SW480 (cell line): ENCODE data around the gene PRKAR1B.
"Not testable (repeated sequence)": the region's sequence is repeated elsewhere in the genome, so short reads cannot be mapped to it uniquely, and the experiment has no call there.

Experiments
- DNase-seq: peaks from one replicate; pipeline ENCODE4 v3.0.0-alpha.2; 2016; ENCODE audit warnings: low spot score

PRKAR1B gene

GRCh38 chr7:666454-667292 lies 60.4 kb downstream of the PRKAR1B start:
- no peak for DNase-seq

- DNase-seq, result no peak
Observed at GRCh38 chr7:665736-666453, 61.2 kb downstream of the PRKAR1B start.

- no peak for DNase-seq
Observed at GRCh38 chr7:664997-665735, 61.9 kb downstream of the PRKAR1B start.

- DNase-seq, result no peak
Observed at GRCh38 chr7:664402-664775, 62.7 kb downstream of the PRKAR1B start.

GRCh38 chr7:662576-662975 lies 64.5 kb downstream of the PRKAR1B start:
- no peak for DNase-seq

- no peak for DNase-seq
Observed at GRCh38 chr7:659996-660395, 67.1 kb downstream of the PRKAR1B start.

- DNase-seq, result no peak
Observed at GRCh38 chr7:659306-659847, 67.7 kb downstream of the PRKAR1B start.

- no peak for DNase-seq
Observed at GRCh38 chr7:657565-658119, 69.4 kb downstream of the PRKAR1B start.

- DNase-seq, result not testable (repeated sequence)
Observed at GRCh38 chr7:657010-657409, 70.1 kb downstream of the PRKAR1B start.

- DNase-seq, result no peak
Observed at GRCh38 chr7:655758-656157, 71.3 kb downstream of the PRKAR1B start.

GRCh38 chr7:653829-654764 lies 73.0 kb downstream of the PRKAR1B start:
- no peak for DNase-seq

- DNase-seq, result no peak
Observed at GRCh38 chr7:652881-653280, 74.2 kb downstream of the PRKAR1B start.

- not testable (repeated sequence) for DNase-seq
Observed at GRCh38 chr7:652167-652566, 74.9 kb downstream of the PRKAR1B start.

- no peak for DNase-seq
Observed at GRCh38 chr7:651032-651728, 75.9 kb downstream of the PRKAR1B start.

GRCh38 chr7:650339-651031 lies 76.6 kb downstream of the PRKAR1B start:
- DNase-seq, result no peak

- DNase-seq, result no peak
Observed at GRCh38 chr7:646951-647350, 80.1 kb downstream of the PRKAR1B start.

GRCh38 chr7:646487-646886 lies 80.6 kb downstream of the PRKAR1B start:
- no peak for DNase-seq

GRCh38 chr7:645606-646005 lies 81.5 kb downstream of the PRKAR1B start:
- DNase-seq, result no peak

GRCh38 chr7:644381-645305 lies 82.4 kb downstream of the PRKAR1B start:
- DNase-seq, result no peak
